ENCODE results near the gene VKORC1. TPM values are rescaled to one million over a fixed set of nuclear protein-coding genes. Genes with fewer than 3 reads are reported as not detected.

VKORC1 gene
- total RNA-seq, 1 experiment from 2014 or later = 86.8 TPM

GRCh38 chr16:31127182-31127581 lies 32.6 kb upstream of the VKORC1 start:
- no peaks in the 10 kb centered on the region for H3K9me3 Mint-ChIP-seq (ENCODE audit: low read depth, unreplicated experiment)
- no peak for TF ChIP-seq CTCF (IDR thresholded peaks at IDR 0.05; ENCODE audit: unreplicated experiment)

GRCh38 chr16:31125844-31126243 lies 31.2 kb upstream of the VKORC1 start:
- no peak for DNase-seq
- BruUV-seq (replicated peaks) = no TSS peak
- no peak overlapping the region for H3K4me3 Mint-ChIP-seq (ENCODE audit: low read depth, unreplicated experiment)
- H3K27ac Mint-ChIP-seq (ENCODE audit: unreplicated experiment) = peak overlapping the region; percentile 40
- H3K36me3 Mint-ChIP-seq (ENCODE audit: insufficient read depth, unreplicated experiment) = peaks cover 65% of the 10 kb centered on the region
- H3K4me1 Mint-ChIP-seq (ENCODE audit: low read depth, unreplicated experiment) = peaks cover 38% of the 10 kb centered on the region
- H3K27me3 Mint-ChIP-seq (ENCODE audit: unreplicated experiment) = no peaks in the 10 kb centered on the region
- CTCF ChIA-PET = no interaction called here
- intact Hi-C loops (cut with micrococcal nuclease; ENCODE audit: unreplicated experiment) = no loop called here
- TF ChIP-seq CTCF (IDR thresholded peaks at IDR 0.05; ENCODE audit: unreplicated experiment) = no peak
- no peaks in the 10 kb centered on the region for H3K9me3 Mint-ChIP-seq (ENCODE audit: low read depth, unreplicated experiment)

More at GRCh38 chr16:31127182-31127581, 32.6 kb upstream of the VKORC1 start:
- Mint-ChIP-seq H3K27ac (ENCODE audit: unreplicated experiment) (peak overlapping the region; percentile 25), H3K4me3 (ENCODE audit: low read depth, unreplicated experiment) (no peak overlapping the region), H3K36me3 (ENCODE audit: insufficient read depth, unreplicated experiment) (peaks cover 66% of the 10 kb centered on the region), H3K4me1 (ENCODE audit: low read depth, unreplicated experiment) (peaks cover 50% of the 10 kb centered on the region), H3K27me3 (ENCODE audit: unreplicated experiment) (no peaks in the 10 kb centered on the region)
- DNase-seq = no peak
- intact Hi-C loops (cut with micrococcal nuclease; ENCODE audit: unreplicated experiment) = no loop called here
- BruUV-seq (replicated peaks) = no TSS peak
- CTCF ChIA-PET = interaction anchor here (5.5 kb wide), 1 partner anchor 10 kb away, joined by 26 read pairs; the partner anchor contains the start of gene KAT8

GRCh38 chr16:31120129-31120528 lies 25.5 kb upstream of the VKORC1 start:
- H3K4me1 Mint-ChIP-seq (ENCODE audit: low read depth, unreplicated experiment) = peaks cover 11% of the 10 kb centered on the region
- no TSS peak for BruUV-seq (replicated peaks)
- no peaks in the 10 kb centered on the region for H3K9me3 Mint-ChIP-seq (ENCODE audit: low read depth, unreplicated experiment)
- intact Hi-C loops (cut with micrococcal nuclease; ENCODE audit: unreplicated experiment) = no loop called here
- no peak overlapping the region for H3K27ac Mint-ChIP-seq (ENCODE audit: unreplicated experiment)
- H3K4me3 Mint-ChIP-seq (ENCODE audit: low read depth, unreplicated experiment) = no peak overlapping the region
- no peak for DNase-seq
- TF ChIP-seq CTCF (IDR thresholded peaks at IDR 0.05; ENCODE audit: unreplicated experiment) = no peak
- CTCF ChIA-PET = no interaction called here
- no peaks in the 10 kb centered on the region for H3K27me3 Mint-ChIP-seq (ENCODE audit: unreplicated experiment)
- peaks cover 80% of the 10 kb centered on the region for H3K36me3 Mint-ChIP-seq (ENCODE audit: insufficient read depth, unreplicated experiment)

- Mint-ChIP-seq H3K27ac (ENCODE audit: unreplicated experiment) (peak overlapping the region; percentile 87), H3K27me3 (ENCODE audit: unreplicated experiment) (no peaks in the 10 kb centered on the region), H3K4me3 (ENCODE audit: low read depth, unreplicated experiment) (peak overlapping the region; percentile 88), H3K36me3 (ENCODE audit: insufficient read depth, unreplicated experiment) (peaks cover 90% of the 10 kb centered on the region), H3K9me3 (ENCODE audit: low read depth, unreplicated experiment) (no peaks in the 10 kb centered on the region), H3K4me1 (ENCODE audit: low read depth, unreplicated experiment) (peaks cover 25% of the 10 kb centered on the region)
- no peak for DNase-seq
- TSS peak; percentile 47 for BruUV-seq (replicated peaks)
- CTCF ChIA-PET = interaction anchor here (0.8 to 2.1 kb wide), 5 partner anchors 11 to 333 kb away, joined by 3 to 30 read pairs (median 10); partner anchors contain the start of gene FUS
- TF ChIP-seq CTCF (IDR thresholded peaks at IDR 0.05; ENCODE audit: unreplicated experiment) = no peak
- intact Hi-C loops (cut with micrococcal nuclease; ENCODE audit: unreplicated experiment) = no loop called here
These were observed 23.9 kb upstream of the VKORC1 start for GRCh38 chr16:31118223-31119155.
